Mesenchymal stem cell (in vitro differentiated cells and primary cell): Measurements from ENCODE around the gene THOC6.

Experiments used
- DNase-seq: peaks from one replicate; pipeline ENCODE4 v3.0.0-alpha.2; 2013
- H2AFZ ChIP-seq: one replicate; pipeline ENCODE4 v1.6.1; 2013; ENCODE audit warnings: low read depth, mild to moderate bottlenecking, control low read depth, inconsistent platforms, low read length, moderate library complexity
- H2AK5ac ChIP-seq: 2 replicates; pipeline ENCODE4 v1.6.1; 2013; ENCODE audit warnings: low read length, moderate library complexity, mild to moderate bottlenecking, inconsistent platforms; ENCODE audit not compliant: severe bottlenecking
- H2BK120ac ChIP-seq: one replicate; pipeline ENCODE4 v1.6.1; 2013; ENCODE audit warnings: low read depth, mild to moderate bottlenecking, inconsistent platforms, low read length, moderate library complexity
- H2BK12ac ChIP-seq, 2 experiments: one replicate each; pipeline ENCODE4 v1.6.1; 2013; ENCODE audit warnings: inconsistent platforms in 2 of 2, low read length in 2 of 2, mild to moderate bottlenecking in 2 of 2, moderate library complexity in 2 of 2, control low read depth in 1 of 2
- H2BK15ac ChIP-seq: one replicate; pipeline ENCODE4 v1.6.1; 2013; ENCODE audit warnings: mild to moderate bottlenecking, low read depth, inconsistent platforms; ENCODE audit not compliant: poor library complexity, severe bottlenecking
- H2BK5ac ChIP-seq: 2 replicates; pipeline ENCODE4 v1.6.1; 2013; ENCODE audit warnings: low read depth, mild to moderate bottlenecking, low read length, control low read depth, inconsistent platforms; ENCODE audit not compliant: poor library complexity, severe bottlenecking
- H3K14ac ChIP-seq, 2 experiments: one replicate each; pipeline ENCODE4 v1.6.1; 2013; ENCODE audit warnings: inconsistent platforms in 2 of 2, low read length in 2 of 2, control low read depth in 1 of 2, mild to moderate bottlenecking in 1 of 2, moderate library complexity in 1 of 2
- H3K18ac ChIP-seq, 2 experiments: one replicate each; pipeline ENCODE4 v1.6.1; 2013; ENCODE audit warnings: inconsistent platforms in 2 of 2, low read length in 2 of 2, control low read depth in 1 of 2, low read depth in 1 of 2, mild to moderate bottlenecking in 1 of 2
- H3K23ac ChIP-seq, 2 experiments: one replicate each; pipeline ENCODE4 v1.6.1; 2013; ENCODE audit warnings: inconsistent platforms in 2 of 2, low read length in 2 of 2, mild to moderate bottlenecking in 2 of 2, moderate library complexity in 2 of 2, control low read depth in 1 of 2
- H3K27ac ChIP-seq: 2 replicates; pipeline ENCODE4 v1.5.1; 2013; ENCODE audit warnings: mild to moderate bottlenecking, moderate library complexity, low read length, control low read depth, inconsistent platforms; ENCODE audit not compliant: poor library complexity, severe bottlenecking
- H3K27me3 ChIP-seq, 2 experiments: 2 replicates each; pipeline versions ENCODE4 v1.6.1 to v1.7.0; 2013; ENCODE audit warnings: low read length in 2 of 2, mild to moderate bottlenecking in 2 of 2, moderate library complexity in 2 of 2, control low read depth in 1 of 2, inconsistent platforms in 1 of 2; ENCODE audit not compliant: control insufficient read depth in 1 of 2, insufficient read depth in 1 of 2
- H3K36me3 ChIP-seq, 2 experiments: 2 replicates each; pipeline versions ENCODE4 v1.6.1 to v1.7.0; 2013; ENCODE audit warnings: low read length in 2 of 2, control low read depth in 1 of 2, inconsistent platforms in 1 of 2, low read depth in 1 of 2, mild to moderate bottlenecking in 1 of 2; ENCODE audit not compliant: insufficient read depth in 2 of 2, control insufficient read depth in 1 of 2
- H3K4ac ChIP-seq, 2 experiments: one replicate each; pipeline ENCODE4 v1.6.1; 2013; ENCODE audit warnings: inconsistent platforms in 2 of 2, low read length in 2 of 2, mild to moderate bottlenecking in 2 of 2, moderate library complexity in 2 of 2, control low read depth in 1 of 2, low read depth in 1 of 2
- H3K4me1 ChIP-seq: 2 replicates; pipeline ENCODE4 v1.6.1; 2013; ENCODE audit warnings: low read depth, low read length, control low read depth; ENCODE audit not compliant: control insufficient read depth, insufficient read depth
- H3K4me2 ChIP-seq: 2 replicates; pipeline ENCODE4 v1.6.1; 2013; ENCODE audit warnings: low read length, mild to moderate bottlenecking, inconsistent platforms; ENCODE audit not compliant: poor library complexity, severe bottlenecking
- H3K4me3 ChIP-seq, 2 experiments: 2 replicates each; pipeline versions ENCODE4 v1.5.1 to v1.7.0; 2013; ENCODE audit warnings: low read length in 2 of 2, mild to moderate bottlenecking in 2 of 2, control low read depth in 1 of 2, low read depth in 1 of 2; ENCODE audit not compliant: insufficient read depth in 1 of 2
- H3K79me1 ChIP-seq: replicated peaks from 2 replicates; pipeline ENCODE4 v1.6.1; 2013; ENCODE audit warnings: mild to moderate bottlenecking, control low read depth, low read length, inconsistent platforms; ENCODE audit not compliant: poor library complexity, severe bottlenecking
- H3K9ac ChIP-seq: 2 replicates; pipeline ENCODE4 v1.7.0; 2013; ENCODE audit warnings: mild to moderate bottlenecking, low read length, moderate library complexity
- H3K9me3 ChIP-seq: 2 replicates; pipeline ENCODE4 v1.7.0; 2013; ENCODE audit warnings: mild to moderate bottlenecking, low read length; ENCODE audit not compliant: control insufficient read depth
- H4K8ac ChIP-seq: one replicate; pipeline ENCODE4 v1.6.1; 2013; ENCODE audit warnings: inconsistent platforms, mild to moderate bottlenecking, low read length, moderate library complexity
- H4K91ac ChIP-seq: one replicate; pipeline ENCODE4 v1.6.1; 2013; ENCODE audit warnings: mild to moderate bottlenecking, low read length, inconsistent platforms
- WGBS: methylation state at CpG from one replicate; pipeline ENCODE4 v1.1.7; 2013; ENCODE audit warnings: mixed read lengths; 5-methylcytosine and 5-hydroxymethylcytosine counted together

Gene THOC6

GRCh38 chr16:3022208-3022683, 1.6 kb upstream of the THOC6 start:
- Histone ChIP-seq H3K4ac (peak overlapping the region; percentile 87 to 94), H2BK120ac (peak overlapping the region; percentile 80), H3K9ac (peak overlapping the region; percentile 100), H3K23ac (no peak overlapping the region), H3K27ac (peak overlapping the region; percentile 100), H2AK5ac (peak overlapping the region; percentile 99), H3K36me3 (peaks cover 18 to 43% of the 10 kb centered on the region in 2 experiments), H2BK5ac (peak overlapping the region; percentile 100), H2BK15ac (peak overlapping the region; percentile 93), H2BK12ac (peak overlapping the region; percentile 94 to 95), H3K4me2 (peak overlapping the region; percentile 85), H3K27me3 (peaks cover 5 to 13% of the 10 kb centered on the region in 2 experiments), H3K18ac (peak overlapping the region; percentile 95 to 98), H3K79me1 (peaks cover 6% of the 10 kb centered on the region), H3K4me3 (peak overlapping the region; percentile 81 to 97), H4K8ac (peak overlapping the region; percentile 92), H3K14ac (peak overlapping the region; percentile 62 to 89), H3K9me3 (no peaks in the 10 kb centered on the region), H3K4me1 (peaks cover 29% of the 10 kb centered on the region), H4K91ac (peak overlapping the region; percentile 96), H2AFZ (no peak overlapping the region)
- peak; percentile 95 for DNase-seq
- WGBS = 1% methylated on average over 7 of the region's 8 CpGs

GRCh38 chr16:3022684-3023414, 986 bp upstream of the THOC6 start:
- H3K4me1 ChIP-seq = peaks cover 28% of the 10 kb centered on the region
- H3K4ac ChIP-seq = peak overlapping the region; percentile 87 to 94
- peak overlapping the region; percentile 100 for H3K27ac ChIP-seq
- H4K91ac ChIP-seq = peak overlapping the region; percentile 96
- H4K8ac ChIP-seq = peak overlapping the region; percentile 92
- peak overlapping the region; percentile 93 for H2BK15ac ChIP-seq
- peak overlapping the region; percentile 100 for H3K9ac ChIP-seq
- H3K9me3 ChIP-seq = no peaks in the 10 kb centered on the region
- peak overlapping the region; percentile 94 to 98 for H3K18ac ChIP-seq
- peaks cover 6% of the 10 kb centered on the region for H3K79me1 ChIP-seq
- peak overlapping the region; percentile 57 to 89 for H3K4me3 ChIP-seq
- peak overlapping the region; percentile 100 for H2BK5ac ChIP-seq
- peak overlapping the region in 1 of 2 experiments; percentile 85 for H3K23ac ChIP-seq
- DNase-seq = peak; percentile 62
- H2BK12ac ChIP-seq = peak overlapping the region; percentile 94 to 95
- 5% methylated on average over 6 of the region's 8 CpGs for WGBS
- peak overlapping the region; percentile 80 for H2BK120ac ChIP-seq
- H3K4me2 ChIP-seq = peak overlapping the region; percentile 85
- peaks cover 5 to 9% of the 10 kb centered on the region in 2 experiments for H3K27me3 ChIP-seq
- H2AFZ ChIP-seq = no peak overlapping the region
- peak overlapping the region; percentile 99 for H2AK5ac ChIP-seq
- peaks cover 24 to 47% of the 10 kb centered on the region in 2 experiments for H3K36me3 ChIP-seq
- peak overlapping the region in 1 of 2 experiments; percentile 89 for H3K14ac ChIP-seq

GRCh38 chr16:3023415-3023668, 493 bp upstream of the THOC6 start:
- WGBS = 6% methylated on average over 6 of the region's 6 CpGs
- H3K79me1 ChIP-seq = peaks cover 6% of the 10 kb centered on the region
- peak overlapping the region; percentile 100 for H3K9ac ChIP-seq
- H3K27me3 ChIP-seq = peaks cover under 1 to 4% of the 10 kb centered on the region in 2 experiments
- peak overlapping the region; percentile 92 for H4K8ac ChIP-seq
- H2BK5ac ChIP-seq = peak overlapping the region; percentile 100
- H3K36me3 ChIP-seq = peaks cover 24 to 50% of the 10 kb centered on the region in 2 experiments
- peak overlapping the region; percentile 57 to 89 for H3K4me3 ChIP-seq
- H3K9me3 ChIP-seq = no peaks in the 10 kb centered on the region
- H3K14ac ChIP-seq = peak overlapping the region in 1 of 2 experiments; percentile 89
- peak overlapping the region; percentile 96 for H4K91ac ChIP-seq
- H3K4me2 ChIP-seq = peak overlapping the region; percentile 85
- H2BK120ac ChIP-seq = peak overlapping the region; percentile 80
- no peak overlapping the region for H2BK15ac ChIP-seq
- H3K4me1 ChIP-seq = peaks cover 27% of the 10 kb centered on the region
- no peak for DNase-seq
- peak overlapping the region; percentile 77 to 87 for H3K4ac ChIP-seq
- peak overlapping the region; percentile 6 to 93 for H2BK12ac ChIP-seq
- H3K23ac ChIP-seq = peak overlapping the region in 1 of 2 experiments; percentile 85
- peak overlapping the region; percentile 94 to 98 for H3K18ac ChIP-seq
- no peak overlapping the region for H2AFZ ChIP-seq
- peak overlapping the region; percentile 100 for H3K27ac ChIP-seq
- H2AK5ac ChIP-seq = peak overlapping the region; percentile 99
